RKO (cell line): ENCODE measurements around the gene ITIH3.

Source experiments
- DNase-seq: peaks from one replicate; pipeline ENCODE4 v3.0.0-alpha.2; 2016; ENCODE audit warnings: low spot score

ITIH3 gene

GRCh38 chr3:52793702-52794611 lies 639 bp upstream of the ITIH3 start:
- no peak for DNase-seq

- no peak for DNase-seq
Observed at GRCh38 chr3:52795298-52795900, 803 bp downstream of the ITIH3 start.

- no peak for DNase-seq
Observed at GRCh38 chr3:52796411-52796810, 1.8 kb downstream of the ITIH3 start.

DNA sequence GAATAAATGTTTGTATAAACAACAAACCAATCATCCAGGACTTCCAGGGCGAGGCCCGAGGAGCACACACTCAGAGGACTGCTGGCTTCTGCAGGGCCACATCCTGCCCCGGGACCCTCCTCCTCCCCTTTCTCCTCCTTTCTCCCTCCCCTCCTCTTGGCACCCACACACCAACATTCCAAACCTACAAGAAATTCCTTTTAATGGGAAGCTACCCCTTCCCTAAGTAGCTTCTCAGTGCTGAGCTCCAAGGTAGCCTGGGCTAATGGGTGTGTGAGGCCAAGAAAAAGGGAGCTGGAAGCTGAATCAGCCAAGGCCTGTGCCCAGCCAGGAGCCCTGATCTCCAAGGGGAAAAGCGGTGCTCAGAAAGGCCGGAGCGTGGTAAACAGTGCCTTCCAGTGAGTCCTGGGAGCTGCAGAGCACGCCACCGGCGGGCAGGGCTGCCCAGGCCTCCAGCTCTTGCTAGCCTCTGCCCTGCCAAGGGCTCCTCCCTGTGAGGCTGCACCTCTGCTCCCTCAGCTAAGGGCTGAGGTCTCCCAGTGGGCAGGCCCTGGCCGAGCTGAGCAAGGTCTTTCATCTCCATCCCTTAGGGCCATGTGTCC lies 3.9 kb downstream of the ITIH3 start:
- no peak for DNase-seq

DNA sequence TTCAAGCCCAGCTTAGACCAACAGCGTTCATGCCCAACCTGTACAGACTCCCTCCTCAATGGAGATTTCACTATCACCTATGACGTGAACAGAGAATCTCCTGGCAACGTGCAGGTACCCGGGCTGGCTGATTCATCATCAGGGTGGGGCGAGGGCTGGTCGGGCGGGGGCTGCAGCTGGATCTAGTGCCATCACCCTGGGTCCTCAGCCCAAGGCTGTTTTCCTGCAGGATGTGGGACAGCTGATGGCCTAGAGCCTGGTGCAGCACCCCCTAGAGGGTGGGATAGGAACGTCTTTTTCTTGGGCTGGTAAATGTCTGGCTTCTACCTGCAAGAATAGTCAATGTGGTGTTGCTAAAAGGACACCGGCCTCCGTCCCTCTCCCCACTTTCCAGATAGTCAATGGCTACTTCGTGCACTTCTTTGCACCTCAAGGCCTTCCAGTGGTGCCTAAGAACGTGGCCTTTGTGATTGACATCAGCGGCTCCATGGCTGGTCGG lies 4.4 kb downstream of the ITIH3 start:
- DNase-seq = no peak

- DNase-seq = no peak
Observed at GRCh38 chr3:52800079-52800478, 5.5 kb downstream of the ITIH3 start.

DNA sequence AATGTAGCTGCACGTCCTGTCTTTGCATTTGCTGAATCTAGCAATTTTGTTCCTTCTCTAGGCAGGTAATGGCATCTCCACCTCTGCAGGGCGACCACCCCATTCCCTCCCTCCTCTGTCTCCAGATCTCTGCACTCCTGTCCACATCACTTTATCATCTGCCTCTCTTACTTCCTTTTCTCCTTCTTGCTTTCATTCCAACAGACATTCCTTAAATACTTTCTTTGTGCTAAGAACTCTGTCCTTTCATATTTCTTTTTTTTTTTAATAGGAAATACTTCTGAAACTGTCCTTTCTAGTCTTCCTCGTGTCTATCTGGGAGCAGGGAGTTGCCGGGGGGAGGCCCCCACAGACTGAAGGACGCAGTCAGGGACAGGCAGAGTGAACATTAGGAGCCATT lies 7.2 kb downstream of the ITIH3 start:
- DNase-seq = no peak

- DNase-seq = no peak
Observed at GRCh38 chr3:52805270-52806039, 10.9 kb downstream of the ITIH3 start.

DNA sequence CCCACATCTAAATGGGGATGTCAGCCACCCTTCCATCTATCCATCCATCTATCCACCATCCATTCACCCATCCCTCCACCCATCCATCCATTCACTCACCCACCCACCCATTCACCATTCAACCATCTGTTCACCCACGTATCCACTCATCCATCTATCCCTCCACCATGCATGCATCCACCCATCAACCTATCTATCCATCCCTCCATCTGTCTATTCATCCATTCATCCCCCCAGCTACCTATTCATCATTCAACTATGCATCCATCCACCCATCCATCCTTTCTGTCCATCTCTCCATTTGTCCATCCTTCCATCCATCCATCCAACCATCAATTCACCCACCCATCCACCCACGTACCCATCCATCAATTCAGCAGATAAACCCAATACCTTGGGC lies 14.6 kb downstream of the ITIH3 start:
- no peak for DNase-seq

- no peak for DNase-seq
Observed at GRCh38 chr3:52809662-52810377, 15.2 kb downstream of the ITIH3 start.

GRCh38 chr3:52810923-52811322 lies 16.3 kb downstream of the ITIH3 start:
- DNase-seq = no peak

GRCh38 chr3:52811452-52812011 lies 16.9 kb downstream of the ITIH3 start:
- no peak for DNase-seq

GRCh38 chr3:52813810-52814209 lies 19.2 kb downstream of the ITIH3 start:
- no peak for DNase-seq

GRCh38 chr3:52816199-52816598 lies 21.6 kb downstream of the ITIH3 start:
- DNase-seq = no peak

- DNase-seq = no peak
Observed at GRCh38 chr3:52816654-52817053, 22.1 kb downstream of the ITIH3 start.

DNA sequence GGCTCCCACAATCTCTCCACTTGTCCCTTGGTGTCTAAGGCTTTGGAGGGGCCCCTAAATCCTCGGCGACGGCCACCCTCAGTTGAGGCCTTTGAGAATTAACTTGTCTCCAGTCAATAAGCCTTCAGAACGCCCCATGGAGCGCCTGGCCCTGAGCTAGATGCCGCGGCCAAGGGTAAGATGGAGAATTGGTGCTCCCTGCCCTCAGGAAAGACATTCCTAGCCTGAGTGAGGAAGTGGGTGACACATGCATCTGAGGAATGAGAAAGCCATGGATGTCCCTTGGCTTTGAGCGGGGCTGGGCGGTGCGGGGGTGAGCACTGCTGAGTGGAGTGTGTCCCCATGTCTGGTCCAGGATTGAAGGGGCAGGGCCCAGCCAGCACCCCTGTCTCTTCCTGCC lies 22.6 kb downstream of the ITIH3 start:
- DNase-seq = no peak

GRCh38 chr3:52817860-52818259 lies 23.3 kb downstream of the ITIH3 start:
- DNase-seq = no peak

DNA sequence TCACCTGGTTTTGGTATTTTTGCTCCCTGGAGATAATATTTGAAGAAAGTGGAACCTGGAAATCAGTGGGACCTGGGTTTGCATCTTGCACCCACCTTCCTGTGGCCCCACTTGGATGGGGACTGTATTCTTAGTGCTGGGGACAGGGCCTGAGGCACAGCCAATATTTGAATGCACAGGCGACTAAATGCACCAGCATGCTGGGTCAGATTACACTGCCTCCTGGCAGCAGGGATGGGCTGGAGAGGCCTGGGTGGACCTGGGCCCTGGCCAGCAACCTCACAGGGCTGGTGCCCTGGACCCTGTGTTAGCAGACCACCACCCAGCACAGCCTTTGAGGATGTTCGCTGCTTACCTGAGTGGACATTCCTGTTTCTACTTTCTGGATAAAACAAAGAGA lies 25.3 kb downstream of the ITIH3 start:
- no peak for DNase-seq

DNA sequence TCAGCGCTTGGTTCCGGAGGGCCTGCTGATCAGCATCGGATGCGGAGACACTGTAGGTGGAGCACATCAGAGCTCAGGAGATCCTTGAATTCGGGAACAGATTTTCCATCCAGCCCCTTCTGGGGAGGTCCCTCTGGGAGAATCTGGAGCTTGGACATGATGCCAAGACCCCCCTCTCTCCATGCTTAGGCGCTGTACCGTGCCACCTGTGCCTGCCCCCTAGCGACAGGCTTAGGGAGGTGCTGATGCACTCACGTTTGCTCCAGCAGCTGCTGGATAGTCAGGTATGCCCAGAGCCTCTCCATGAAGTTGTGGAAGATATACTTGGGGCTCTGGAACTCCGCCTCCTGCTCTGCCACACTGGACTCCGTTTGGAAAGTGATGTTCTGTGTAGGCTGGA lies 26.1 kb downstream of the ITIH3 start:
- no peak for DNase-seq

DNA sequence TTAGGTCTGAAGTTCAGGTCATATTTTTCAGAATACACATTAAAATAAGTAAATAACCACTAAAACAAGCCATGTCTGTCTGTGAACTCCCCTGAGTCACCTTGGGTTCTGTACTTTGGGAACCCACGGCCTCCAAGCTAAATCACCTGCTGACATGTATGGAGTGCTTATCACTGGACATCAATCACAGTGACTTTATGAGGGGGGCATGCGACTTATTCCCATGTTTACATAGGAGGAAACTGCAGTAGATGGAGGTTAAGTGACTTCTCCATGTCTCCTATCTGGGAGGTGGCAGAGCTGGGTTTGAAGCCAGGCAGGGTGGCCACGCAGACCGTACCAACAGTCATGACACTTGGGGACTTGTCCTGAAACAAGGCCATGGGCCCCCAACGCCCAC lies 27.8 kb downstream of the ITIH3 start:
- no peak for DNase-seq

DNA sequence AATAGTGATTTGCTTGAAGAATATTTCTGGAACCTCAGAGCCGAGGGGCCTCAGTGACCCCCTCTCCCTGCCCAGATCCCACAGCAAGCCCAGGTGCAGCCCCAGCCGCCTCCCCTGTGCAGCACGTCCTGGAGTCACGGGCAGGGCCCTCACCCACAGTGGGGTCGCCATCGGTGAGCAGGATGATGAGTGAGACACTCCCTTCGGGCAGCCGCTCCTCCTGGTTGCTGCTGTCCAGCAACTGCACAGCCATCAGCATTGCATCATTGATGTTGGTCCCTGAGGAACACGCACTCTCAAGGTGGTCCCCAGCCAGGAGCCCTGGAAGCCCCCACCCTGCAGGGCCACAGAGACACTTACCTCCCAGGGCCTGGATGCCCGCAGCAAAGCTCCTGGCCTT lies 29.4 kb downstream of the ITIH3 start:
- no peak for DNase-seq
